GM12873 (cell line): ENCODE measurements around the gene CFAP77.
A peak's percentile ranks its signal among the peaks of the same experiment; 100 is the strongest.

Source experiments
- TF ChIP-seq, protein P1 (sequence below): IDR thresholded peaks from 2 replicates; pipeline ENCODE4 v1.5.1; 2012; ENCODE audit warnings: low read depth, mild to moderate bottlenecking, moderate library complexity, low read length, control low read depth; ENCODE audit not compliant: insufficient read depth; ENCODE audit errors: missing control alignments

CFAP77 gene

DNA sequence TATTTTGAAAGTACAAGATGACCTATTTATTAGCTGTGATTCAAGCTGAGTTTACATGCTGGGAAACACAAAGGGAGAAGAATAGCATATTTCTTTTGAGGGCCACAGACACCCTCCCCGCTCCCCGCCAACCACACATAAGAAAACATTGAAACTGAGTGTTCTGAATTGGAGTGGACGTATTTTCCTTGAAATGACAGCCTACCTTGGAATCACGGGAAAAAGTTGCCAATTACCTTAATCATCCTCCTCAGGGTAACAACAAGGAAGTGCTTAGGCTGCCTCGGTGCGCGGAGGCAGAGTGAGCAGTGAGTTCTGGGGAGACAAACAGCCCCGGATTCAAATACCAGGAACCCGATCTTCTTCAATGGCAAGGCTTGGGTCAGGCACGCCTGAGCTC lies 31.4 kb downstream of the CFAP77 start:
- TF ChIP-seq, protein P1, sequence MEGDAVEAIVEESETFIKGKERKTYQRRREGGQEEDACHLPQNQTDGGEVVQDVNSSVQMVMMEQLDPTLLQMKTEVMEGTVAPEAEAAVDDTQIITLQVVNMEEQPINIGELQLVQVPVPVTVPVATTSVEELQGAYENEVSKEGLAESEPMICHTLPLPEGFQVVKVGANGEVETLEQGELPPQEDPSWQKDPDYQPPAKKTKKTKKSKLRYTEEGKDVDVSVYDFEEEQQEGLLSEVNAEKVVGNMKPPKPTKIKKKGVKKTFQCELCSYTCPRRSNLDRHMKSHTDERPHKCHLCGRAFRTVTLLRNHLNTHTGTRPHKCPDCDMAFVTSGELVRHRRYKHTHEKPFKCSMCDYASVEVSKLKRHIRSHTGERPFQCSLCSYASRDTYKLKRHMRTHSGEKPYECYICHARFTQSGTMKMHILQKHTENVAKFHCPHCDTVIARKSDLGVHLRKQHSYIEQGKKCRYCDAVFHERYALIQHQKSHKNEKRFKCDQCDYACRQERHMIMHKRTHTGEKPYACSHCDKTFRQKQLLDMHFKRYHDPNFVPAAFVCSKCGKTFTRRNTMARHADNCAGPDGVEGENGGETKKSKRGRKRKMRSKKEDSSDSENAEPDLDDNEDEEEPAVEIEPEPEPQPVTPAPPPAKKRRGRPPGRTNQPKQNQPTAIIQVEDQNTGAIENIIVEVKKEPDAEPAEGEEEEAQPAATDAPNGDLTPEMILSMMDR = no peak

DNA sequence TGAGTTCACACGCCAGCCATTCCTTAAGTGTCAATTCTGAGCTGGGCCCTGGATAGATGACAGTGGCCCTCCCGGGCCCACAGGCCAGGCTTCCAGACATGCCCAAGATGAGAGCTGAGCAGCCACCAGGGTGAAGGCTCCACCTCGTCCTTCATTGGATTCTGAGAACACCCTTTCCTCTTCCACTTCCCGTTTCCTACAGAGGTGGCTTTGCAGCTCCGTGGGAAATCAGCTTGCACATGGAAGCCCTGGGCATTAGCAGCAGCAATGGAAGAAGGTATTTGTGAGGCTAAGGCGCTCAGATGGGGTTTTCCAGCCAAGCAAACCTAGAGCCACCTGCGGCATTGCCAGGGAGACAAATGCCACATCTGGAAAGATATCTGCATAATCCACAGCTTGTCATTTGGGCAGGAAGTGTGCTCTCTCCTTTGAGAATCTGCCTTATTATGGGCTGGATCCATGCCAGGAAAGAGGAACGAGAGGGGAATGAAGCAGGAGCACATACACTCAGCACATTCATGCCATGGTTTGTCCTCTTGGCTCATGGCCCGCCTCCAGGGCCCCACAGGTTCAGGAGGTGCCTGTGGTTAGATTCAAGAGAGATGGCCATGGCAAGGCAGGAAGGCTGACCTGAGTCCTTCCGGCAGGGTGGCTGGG lies 34.1 kb downstream of the CFAP77 start:
- TF ChIP-seq, protein P1 = no peak

DNA sequence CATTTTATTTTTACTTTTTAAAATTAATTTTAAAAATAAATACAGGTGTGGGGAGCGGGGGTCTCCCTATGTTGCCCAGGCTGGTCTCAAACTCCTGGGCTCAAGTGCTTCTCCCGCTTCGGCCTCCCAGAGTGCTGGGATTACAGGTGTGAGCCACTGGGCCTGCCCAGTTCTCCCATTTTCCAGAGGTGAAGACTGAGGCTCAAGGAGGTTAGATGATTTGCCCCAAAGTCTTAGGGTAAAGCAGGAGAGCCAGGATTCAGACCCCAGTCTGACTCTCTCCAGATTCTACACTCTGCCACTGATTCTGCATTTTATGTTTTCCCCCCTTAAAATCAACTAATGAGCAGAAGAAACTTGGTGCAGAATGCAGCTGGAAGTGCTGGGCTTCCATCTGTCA lies 36.9 kb downstream of the CFAP77 start:
- TF ChIP-seq, protein P1 = no peak

DNA sequence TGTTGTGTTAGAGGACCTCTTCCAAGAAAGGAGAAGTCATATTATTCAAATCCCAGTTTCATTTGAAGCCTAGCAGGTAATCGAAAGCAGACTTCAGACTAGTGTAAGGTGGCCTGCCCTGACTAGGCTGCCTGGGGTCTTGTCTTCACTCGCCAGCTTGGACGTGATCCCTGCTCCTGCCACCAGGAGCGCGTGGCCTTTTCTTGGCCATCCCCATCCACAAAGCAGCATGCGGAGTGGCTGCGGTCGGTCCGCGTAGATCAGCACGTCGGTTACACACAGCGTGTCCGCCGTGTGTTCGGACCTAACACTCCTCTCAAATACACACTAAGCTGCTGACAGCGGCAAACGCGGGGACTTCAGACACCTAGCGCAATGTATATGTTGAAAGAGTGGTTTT lies 37.3 kb downstream of the CFAP77 start:
- TF ChIP-seq, protein P1 = peak; percentile 19

DNA sequence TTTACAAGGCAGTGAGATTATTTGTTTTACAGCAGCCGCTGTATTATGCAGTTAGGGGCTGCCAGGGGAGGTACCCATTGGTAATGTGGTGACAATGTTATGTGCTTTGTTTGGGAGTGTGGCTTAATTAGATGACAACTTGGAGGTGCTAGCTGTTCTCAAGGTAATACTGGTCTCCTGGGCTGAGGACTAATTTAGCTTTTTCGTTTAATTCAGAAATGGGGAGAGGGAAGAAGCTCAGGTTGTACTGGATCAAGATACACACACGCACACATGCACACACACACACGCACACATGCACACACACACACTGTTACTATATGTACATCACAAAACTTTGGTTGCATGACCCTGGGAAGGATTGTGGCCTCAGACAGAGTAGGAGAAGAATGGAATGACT lies 37.9 kb downstream of the CFAP77 start:
- TF ChIP-seq, protein P1 = no peak

DNA sequence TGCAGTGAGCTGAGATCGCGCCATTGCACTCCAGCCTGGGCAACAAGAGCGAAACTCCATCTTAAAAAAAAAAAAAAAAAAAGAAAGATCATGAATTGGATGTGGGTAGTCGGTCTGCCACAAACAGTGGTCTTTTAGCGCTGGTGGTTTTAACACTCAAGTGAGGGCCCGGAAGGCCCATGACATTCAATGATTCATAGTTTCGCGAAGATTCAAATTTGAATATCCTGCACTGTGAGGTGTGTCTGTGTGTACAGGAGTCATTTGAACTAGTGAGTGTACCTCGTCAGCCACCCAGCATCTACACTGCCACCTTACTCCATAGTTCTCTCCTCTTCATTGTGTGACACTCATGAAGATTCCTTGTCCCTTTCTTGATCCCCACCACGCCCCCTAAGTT lies 41.3 kb downstream of the CFAP77 start:
- TF ChIP-seq, protein P1 = no peak

DNA sequence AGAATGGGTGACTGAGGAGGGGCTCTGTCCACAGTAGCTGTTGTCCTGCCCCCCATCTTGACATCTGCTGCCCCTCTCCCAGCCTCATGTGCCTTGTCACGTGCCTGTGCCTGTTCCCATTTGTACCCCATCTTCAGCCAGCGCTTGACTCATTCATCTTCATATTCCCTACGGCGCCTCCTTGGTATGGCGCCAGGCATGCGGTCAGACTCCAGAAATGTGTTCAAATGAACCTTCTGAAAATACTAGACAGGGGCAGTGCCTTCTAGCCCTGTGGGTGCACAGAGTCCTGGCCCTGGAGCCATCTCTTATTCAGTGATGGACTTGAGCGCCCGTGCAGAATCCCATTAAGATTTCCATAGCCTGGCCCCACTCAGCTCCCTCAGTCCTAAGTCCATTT lies 46.2 kb downstream of the CFAP77 start:
- TF ChIP-seq, protein P1 = no peak
